Endothelial cell of umbilical vein (primary cell): ENCODE results near the gene MEGF11. TPM values are rescaled to one million over a fixed set of nuclear protein-coding genes. Genes with fewer than 3 reads are reported as not detected.

Experiments used
- BruUV-seq: library from RNA; stranded (reverse); fragments of 400-500 nt; replicated peaks from 2 replicates; lab custom pipeline; 2021; lab: Mats Ljungman, UMichigan
- CTCF ChIA-PET: fragments of 300-600, 350-600 bp; sonication (Branson Sonifier 250); formaldehyde crosslinking; loops from one replicate; lab custom pipeline; 2021; ENCODE audit warnings: antibody characterized with exemption, inconsistent platforms; lab: Charles Lee
- POLR2A ChIA-PET: fragments of 300-600, 350-600 bp; sonication (Branson Sonifier 250); formaldehyde crosslinking; loops from one replicate; lab custom pipeline; 2021; ENCODE audit warnings: antibody characterized with exemption, inconsistent platforms; lab: Charles Lee
- DNase-seq: peaks from one replicate; pipeline ENCODE4 v3.0.0-alpha.2; 2011; ENCODE audit warnings: low read depth, low spot score
- FAIRE-seq: peaks from 2 replicates; lab custom pipeline; 2011; peaks lifted over from hg19 to GRCh38; lab: Jason Lieb, UNC
- H2AFZ ChIP-seq: 2 replicates; pipeline ENCODE4 v1.6.0; 2012; ENCODE audit warnings: low read depth, low read length, control low read depth, inconsistent platforms
- H3K27ac ChIP-seq: 2 replicates; pipeline ENCODE4 v1.5.1; 2011; ENCODE audit warnings: low read depth, mild to moderate bottlenecking, control low read depth, low read length, moderate library complexity; ENCODE audit not compliant: insufficient read depth
- H3K27me3 ChIP-seq, 2 experiments: 2 replicates each; pipeline versions ENCODE4 v1.6.0 to v1.6.1; 2011; ENCODE audit warnings: low read length in 2 of 2, mixed read lengths in 1 of 2; ENCODE audit not compliant: control insufficient read depth in 2 of 2, insufficient read depth in 2 of 2
- H3K36me3 ChIP-seq, 2 experiments: 2 replicates in 1 of 2; 3 replicates in 1 of 2; pipeline ENCODE4 v1.5.1; 2011; ENCODE audit warnings: low read length in 2 of 2, mild to moderate bottlenecking in 1 of 2, moderate library complexity in 1 of 2; ENCODE audit not compliant: control insufficient read depth in 2 of 2, insufficient read depth in 2 of 2; ENCODE audit errors: extremely low read depth in 1 of 2
- H3K4me1 ChIP-seq: 3 replicates; pipeline ENCODE4 v1.5.1; 2011; ENCODE audit warnings: mild to moderate bottlenecking, low read length; ENCODE audit not compliant: control insufficient read depth, insufficient read depth; ENCODE audit errors: extremely low read depth
- H3K4me2 ChIP-seq: 2 replicates; pipeline ENCODE4 v1.6.1; 2011; ENCODE audit warnings: low read length, control low read depth, mixed read lengths; ENCODE audit not compliant: insufficient read depth
- H3K4me3 ChIP-seq, 3 experiments: fragments of 200-600 bp in 1 of 3; sonication (generic), shearing (Covaris generic) in 1 of 3; replicated peaks in 1 of 3; 2 replicates each; pipeline ENCODE4 v1.5.1; 2011 to 2016; ENCODE audit warnings: control low read depth in 3 of 3, low read length in 3 of 3, mild to moderate bottlenecking in 2 of 3, inconsistent platforms in 1 of 3, low read depth in 1 of 3, moderate library complexity in 1 of 3; ENCODE audit not compliant: insufficient read depth in 1 of 3
- H3K79me2 ChIP-seq: 2 replicates; pipeline ENCODE4 v1.6.0; 2012; ENCODE audit warnings: low read length, inconsistent platforms; ENCODE audit not compliant: control insufficient read depth, insufficient read depth
- H3K9ac ChIP-seq: replicated peaks from 2 replicates; pipeline ENCODE3; 2011; ENCODE audit warnings: low read length, control low read depth; ENCODE audit not compliant: insufficient read depth; ENCODE audit errors: extremely low read depth
- H3K9me1 ChIP-seq: replicated peaks from 3 replicates; pipeline ENCODE4 v1.6.0; 2011; ENCODE audit warnings: mild to moderate bottlenecking, low read length; ENCODE audit not compliant: control insufficient read depth, insufficient read depth; ENCODE audit errors: extremely low read depth
- H3K9me3 ChIP-seq: replicated peaks from 2 replicates; pipeline ENCODE4 v1.5.1; 2012; ENCODE audit warnings: low read length, inconsistent platforms; ENCODE audit not compliant: control insufficient read depth, insufficient read depth
- H4K20me1 ChIP-seq: replicated peaks from 2 replicates; pipeline ENCODE3; 2011; ENCODE audit warnings: mild to moderate bottlenecking, low read length; ENCODE audit not compliant: control insufficient read depth, insufficient read depth; ENCODE audit errors: extremely low read depth
- CTCF ChIP-seq, 2 donors: IDR thresholded peaks; 1 replicate in 1 of 2; 2 replicates in 1 of 2; pipeline ENCODE4 v1.5.1; 2011; ENCODE audit warnings: low read length in 2 of 2, mild to moderate bottlenecking in 2 of 2, moderate library complexity in 2 of 2, control low read depth in 1 of 2, inconsistent platforms in 1 of 2, low read depth in 1 of 2; ENCODE audit not compliant: insufficient read depth in 1 of 2; ENCODE audit errors: extremely low read depth in 1 of 2
- GATA2 ChIP-seq: IDR thresholded peaks from 2 replicates; pipeline ENCODE4 v1.7.0; 2011; ENCODE audit warnings: low read depth, mild to moderate bottlenecking, moderate library complexity, mixed read lengths, low read length; ENCODE audit not compliant: insufficient read length, insufficient read depth
- JUN ChIP-seq: IDR thresholded peaks from 2 replicates; pipeline ENCODE4 v1.6.1; 2011; ENCODE audit warnings: borderline replicate concordance, low read depth; ENCODE audit not compliant: insufficient read length, insufficient read depth
- MAX ChIP-seq: IDR thresholded peaks from 2 replicates; pipeline ENCODE4 v1.6.1; 2011; ENCODE audit not compliant: insufficient read depth, insufficient read length
- MYC ChIP-seq: IDR thresholded peaks from one replicate; pipeline ENCODE4 v1.6.1; 2011; ENCODE audit warnings: mild to moderate bottlenecking, low read depth, low read length
- POLR2A ChIP-seq: IDR thresholded peaks from 2 replicates; pipeline ENCODE4 v1.6.1; 2012; ENCODE audit warnings: low read depth, mild to moderate bottlenecking, control low read depth, low read length
- POLR2AphosphoS5 ChIP-seq: IDR thresholded peaks from 2 replicates; pipeline ENCODE4 v1.6.1; 2012; ENCODE audit warnings: low read depth, mild to moderate bottlenecking, control low read depth, low read length, moderate library complexity; ENCODE audit not compliant: insufficient read depth
- dilution Hi-C: fragments of 300-500 bp; cut with MboI; formaldehyde crosslinking; loops from one replicate; pipeline ENCODE4 v1.15.0; 2019; ENCODE audit warnings: low sequenced_read_pairs; ENCODE audit not compliant: extremely low pct_ligation_motif_present
- intact Hi-C: fragments of 100-400 bp; cut with micrococcal nuclease; formaldehyde crosslinking; loops from one replicate; pipeline ENCODE4 v1.10.0; 2022
- polyA plus RNA-seq, 4 experiments: library from polyadenylated mRNA; depleted of rRNA in 3 of 4; stranded (reverse) in 3 of 4; unstranded in 1 of 4; fragments of >200 nt; gene quantifications; 2 replicates each; pipeline versions ENCODE4 v1.2.1 to v1.2.3, GENCODE V29; 2011 to 2012; ENCODE audit warnings: missing spikeins in 1 of 4
- total RNA-seq: library from RNA; stranded (reverse); gene quantifications from 2 replicates; pipeline ENCODE4 v1.2.3, GENCODE V29; 2021

Gene MEGF11
- total and polyA plus RNA-seq, 2 donors (not counting 3 experiments of a cell fraction or from before 2014, with no cell fraction given), result not detected

- H3K4me2 ChIP-seq, result no peak overlapping the region
- no peak overlapping the region for H3K27ac ChIP-seq
- ChIA-PET POLR2A (no interaction called here), CTCF (no interaction called here)
- H4K20me1 ChIP-seq, result no peaks in the 10 kb centered on the region
- DNase-seq (no peak), FAIRE-seq (no peak)
- H3K36me3 ChIP-seq, result no peaks in the 10 kb centered on the region
- H3K4me3 ChIP-seq, result no peak overlapping the region
- H3K9ac ChIP-seq, result no peak overlapping the region
- no peak for TF ChIP-seq JUN
- no peak for TF ChIP-seq POLR2AphosphoS5
- no peak for TF ChIP-seq MYC
- TF ChIP-seq POLR2A, result no peak
- TF ChIP-seq GATA2, result no peak
- TF ChIP-seq CTCF (IDR thresholded peaks at IDR 0.05; ENCODE audit: extremely low read depth in 1 of 2, insufficient read depth in 1 of 2, low read depth in 1 of 2, low read length in 2 of 2), result no peak
- TF ChIP-seq MAX, result no peak
- no peaks in the 10 kb centered on the region for H3K9me1 ChIP-seq
- intact Hi-C loops (no loop called here), dilution Hi-C loops (no loop called here)
- no TSS peak for BruUV-seq
- no peaks in the 10 kb centered on the region for H3K79me2 ChIP-seq
- no peak overlapping the region for H2AFZ ChIP-seq
- no peaks in the 10 kb centered on the region for H3K4me1 ChIP-seq
- H3K9me3 ChIP-seq, result no peaks in the 10 kb centered on the region
- no peaks in the 10 kb centered on the region for H3K27me3 ChIP-seq
Observed at GRCh38 chr15:66018488-66018797, 235.1 kb downstream of the MEGF11 start.
